Measurements from ENCODE around the gene HSPG2.
"Not testable (repeated sequence)": the region's sequence is repeated elsewhere in the genome, so short reads cannot be mapped to it uniquely, and the experiment has no call there.

Gene HSPG2

DNA sequence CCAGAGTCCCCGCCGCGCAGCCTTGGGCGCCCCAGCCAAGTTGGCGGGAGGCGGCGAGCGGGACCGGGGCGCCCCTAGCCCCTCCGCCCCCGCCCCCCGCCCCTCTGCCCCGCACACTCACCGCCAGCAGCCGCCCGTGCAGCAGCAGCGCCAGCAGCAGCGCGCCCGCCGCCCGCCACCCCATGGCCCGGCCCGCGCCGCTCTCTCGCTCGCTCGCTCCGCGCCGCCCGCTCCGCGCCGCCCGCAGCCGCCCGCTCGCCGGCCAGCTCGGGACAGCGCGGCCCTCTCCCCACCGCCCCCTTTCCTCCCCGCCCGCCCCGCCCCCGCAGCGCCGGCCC is at the start of gene HSPG2:
Gene HSPG2 (minus strand): TSS at position 277 of the 338 bp plus-strand sequence. CDS start 93 bp downstream, at position 184.
- DNase-seq (ENCODE audit: low read depth in 2 of 2): no peak

DNA sequence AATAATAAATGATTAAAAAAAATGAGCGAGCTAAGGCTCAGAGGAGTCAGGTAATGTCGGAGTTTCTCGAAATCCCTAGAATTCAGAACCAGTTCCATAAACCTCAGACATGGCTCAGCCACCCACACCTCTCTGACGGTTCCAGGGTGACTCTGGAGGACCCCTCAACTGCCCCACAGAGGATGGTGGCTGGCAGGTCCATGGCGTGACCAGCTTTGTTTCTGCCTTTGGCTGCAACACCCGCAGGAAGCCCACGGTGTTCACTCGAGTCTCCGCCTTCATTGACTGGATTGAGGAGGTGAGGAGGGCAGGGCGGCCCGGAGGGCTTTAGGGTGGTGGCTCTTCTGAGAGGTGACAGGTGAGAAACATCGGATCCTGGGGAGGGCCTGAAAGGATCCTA is 49.3 kb upstream of the HSPG2 start:
- DNase-seq (ENCODE audit: low read depth in 2 of 2): not testable (repeated sequence)

DNA sequence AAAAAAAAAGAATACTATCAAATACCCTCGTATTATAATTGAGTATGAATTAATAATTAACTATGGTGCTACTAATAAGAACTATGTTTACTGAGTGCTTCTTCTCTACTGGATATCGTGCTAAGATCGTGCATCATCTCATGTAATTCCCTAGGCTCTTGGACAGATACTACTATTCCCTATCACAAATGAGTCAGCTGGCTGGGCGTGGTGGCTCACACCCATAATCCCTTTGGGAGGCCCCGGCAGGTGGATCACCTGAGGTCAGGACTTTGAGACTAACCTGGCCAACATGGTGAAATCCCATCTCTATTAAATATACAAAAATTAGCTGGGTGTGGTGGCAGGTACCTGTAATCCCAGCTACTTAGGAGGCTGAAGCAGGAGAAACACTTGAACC is 48.8 kb upstream of the HSPG2 start:
- DNase-seq (ENCODE audit: low read depth in 2 of 2): not testable (repeated sequence)

DNA sequence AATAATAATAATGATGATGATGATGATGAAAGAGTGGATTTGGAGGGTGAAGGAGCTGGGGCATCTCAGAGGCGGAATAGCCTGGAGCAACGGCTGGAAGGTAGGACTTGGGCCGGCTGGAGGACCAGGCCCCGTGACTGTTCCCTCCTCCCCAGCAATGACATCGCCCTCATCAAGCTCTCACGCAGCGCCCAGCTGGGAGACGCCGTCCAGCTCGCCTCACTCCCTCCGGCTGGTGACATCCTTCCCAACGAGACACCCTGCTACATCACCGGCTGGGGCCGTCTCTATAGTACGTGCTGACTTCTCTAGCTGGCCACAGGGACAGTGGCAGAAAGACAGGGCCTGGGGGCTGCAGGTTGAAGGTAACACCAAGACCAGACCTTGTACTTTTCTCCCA is 46.4 kb upstream of the HSPG2 start:
- DNase-seq (ENCODE audit: low read depth in 2 of 2): not testable (repeated sequence)

DNA sequence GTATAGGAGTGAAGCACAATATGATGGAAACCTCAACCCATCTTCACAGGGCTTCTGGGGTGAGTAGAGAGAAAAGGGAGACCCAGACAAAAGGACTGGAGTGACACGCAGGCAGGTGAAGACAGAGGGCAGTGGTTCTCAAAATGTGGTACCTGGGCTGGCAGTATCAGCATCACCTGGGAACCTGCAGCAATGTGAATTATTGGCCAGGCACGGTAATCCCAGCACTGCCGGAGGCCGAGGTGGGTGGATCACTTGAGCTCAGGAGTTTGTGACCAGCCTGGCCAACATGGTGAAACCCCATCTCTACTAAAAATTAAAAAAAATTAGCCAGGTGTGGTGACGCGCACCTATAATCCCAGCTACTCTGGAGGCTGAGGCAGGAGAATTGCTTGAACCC is 45.0 kb upstream of the HSPG2 start:
- DNase-seq (ENCODE audit: low read depth in 2 of 2): not testable (repeated sequence)

DNA sequence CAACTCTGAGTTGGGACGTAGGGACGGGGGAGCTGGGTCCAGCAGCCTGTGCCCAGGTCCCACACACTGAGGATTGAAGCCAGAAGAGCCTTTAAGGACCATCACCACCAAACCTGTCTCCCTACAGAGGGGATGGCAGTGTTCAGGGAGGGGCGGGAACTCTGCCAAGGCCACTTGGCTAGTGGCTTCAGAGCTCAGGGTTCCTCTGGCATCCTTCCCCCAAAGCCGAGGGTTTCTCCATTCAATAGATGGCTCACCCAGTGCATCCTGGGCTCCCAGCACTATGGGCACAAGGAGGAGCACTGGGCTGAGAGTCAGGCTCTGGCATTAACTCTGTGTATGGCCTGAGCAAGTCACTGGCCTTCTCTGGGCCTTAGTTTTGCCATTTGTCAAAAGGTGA is 44.1 kb upstream of the HSPG2 start:
- not testable (repeated sequence) for DNase-seq (ENCODE audit: low read depth in 2 of 2)

DNA sequence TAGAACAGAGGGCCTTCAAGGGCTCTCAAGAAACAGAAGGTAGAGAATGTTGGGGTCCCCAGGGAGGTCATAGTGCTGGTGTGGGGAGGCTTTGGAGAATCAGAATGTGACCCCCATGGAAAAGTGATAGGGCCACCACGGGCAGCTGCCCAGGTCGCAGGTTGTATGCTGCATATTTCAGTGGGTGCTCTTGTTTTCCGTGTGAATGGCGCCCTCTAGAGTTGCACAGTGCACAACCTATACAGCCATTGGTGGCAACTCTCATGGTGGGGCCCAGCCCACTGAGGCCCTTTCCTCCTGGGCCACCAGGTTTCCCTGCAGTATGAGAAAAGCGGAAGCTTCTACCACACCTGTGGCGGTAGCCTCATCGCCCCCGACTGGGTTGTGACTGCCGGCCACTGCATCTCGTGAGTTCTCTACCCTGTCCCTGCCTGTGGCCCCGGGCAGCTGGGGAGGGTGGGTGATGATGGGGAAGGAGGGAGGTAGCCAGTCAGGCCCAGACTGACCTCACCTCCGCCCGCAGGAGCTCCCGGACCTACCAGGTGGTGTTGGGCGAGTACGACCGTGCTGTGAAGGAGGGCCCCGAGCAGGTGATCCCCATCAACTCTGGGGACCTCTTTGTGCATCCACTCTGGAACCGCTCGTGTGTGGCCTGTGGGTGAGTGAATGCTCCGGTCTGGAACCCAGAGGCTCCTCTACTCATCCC is 43.6 kb upstream of the HSPG2 start:
- not testable (repeated sequence) for DNase-seq (ENCODE audit: low read depth in 2 of 2)

DNA sequence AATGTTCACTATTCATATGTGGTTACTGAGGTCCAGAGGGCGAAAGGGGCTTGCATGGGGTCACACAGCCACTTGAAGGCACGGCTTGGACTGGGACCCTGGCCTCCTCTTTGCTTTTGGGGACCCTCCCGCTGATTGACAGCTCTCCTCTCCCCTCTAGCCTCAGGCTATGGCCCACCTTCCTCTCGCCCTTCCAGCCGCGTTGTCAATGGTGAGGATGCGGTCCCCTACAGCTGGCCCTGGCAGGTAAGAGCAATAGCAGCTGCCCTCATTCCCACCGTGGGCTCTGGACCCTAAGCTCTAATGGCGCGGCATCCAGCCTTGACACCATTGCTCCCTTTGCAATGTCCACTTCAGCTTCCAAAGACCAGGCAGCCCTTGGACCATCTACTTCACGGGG is 41.1 kb upstream of the HSPG2 start:
- DNase-seq (ENCODE audit: low read depth in 2 of 2): not testable (repeated sequence)

DNA sequence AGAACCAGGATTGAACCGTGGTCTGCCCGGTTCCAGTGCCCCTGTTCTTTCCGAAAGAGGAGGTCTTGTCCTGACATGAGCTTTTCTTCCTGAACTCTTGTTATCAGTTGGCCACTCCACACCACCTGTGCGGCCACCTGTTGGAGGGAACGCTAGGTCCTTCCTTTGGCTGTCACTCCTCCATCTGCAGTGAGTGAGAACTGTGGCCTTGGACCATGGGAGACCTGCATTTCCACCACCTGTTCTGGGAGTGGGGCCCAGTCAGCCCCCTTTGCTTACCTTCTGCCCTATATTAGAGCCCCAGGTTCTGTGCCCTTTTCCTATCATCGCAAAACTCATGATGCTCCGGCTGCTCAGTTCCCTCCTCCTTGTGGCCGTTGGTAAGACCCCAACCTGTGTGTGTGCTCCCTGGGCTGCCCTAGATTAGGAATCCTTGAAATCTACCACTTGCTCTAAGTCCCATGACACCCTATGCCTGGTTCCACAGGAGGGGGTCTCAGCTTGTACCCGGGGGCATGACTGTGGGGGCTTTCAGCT is 39.7 kb upstream of the HSPG2 start, which contains the start of gene CELA3B:
Gene CELA3B (plus strand): TSS at position 320 of the 537 bp plus-strand sequence. CDS start 18 bp downstream, at position 338.
- not testable (repeated sequence) for DNase-seq (ENCODE audit: low read depth in 2 of 2)

DNA sequence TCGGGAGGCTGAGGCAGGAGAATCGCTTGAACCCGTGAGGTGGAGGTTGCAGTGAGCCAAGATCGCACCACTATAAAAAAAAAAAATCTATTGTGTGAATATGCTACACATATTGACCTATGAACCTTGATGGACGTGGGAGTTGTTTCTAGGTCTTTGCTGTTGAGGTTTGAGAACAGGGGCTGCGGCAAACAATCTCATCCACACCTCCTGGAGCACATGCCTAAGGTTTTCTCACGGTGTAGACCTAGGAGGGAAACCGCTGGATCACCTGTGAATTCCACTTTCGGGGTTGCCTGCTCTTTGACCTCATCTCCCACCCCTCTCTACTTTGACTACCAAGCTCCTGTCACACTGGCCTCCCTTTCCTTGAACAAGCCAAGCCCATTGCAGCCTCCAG is 38.2 kb upstream of the HSPG2 start:
- DNase-seq (ENCODE audit: low read depth in 2 of 2): not testable (repeated sequence)

DNA sequence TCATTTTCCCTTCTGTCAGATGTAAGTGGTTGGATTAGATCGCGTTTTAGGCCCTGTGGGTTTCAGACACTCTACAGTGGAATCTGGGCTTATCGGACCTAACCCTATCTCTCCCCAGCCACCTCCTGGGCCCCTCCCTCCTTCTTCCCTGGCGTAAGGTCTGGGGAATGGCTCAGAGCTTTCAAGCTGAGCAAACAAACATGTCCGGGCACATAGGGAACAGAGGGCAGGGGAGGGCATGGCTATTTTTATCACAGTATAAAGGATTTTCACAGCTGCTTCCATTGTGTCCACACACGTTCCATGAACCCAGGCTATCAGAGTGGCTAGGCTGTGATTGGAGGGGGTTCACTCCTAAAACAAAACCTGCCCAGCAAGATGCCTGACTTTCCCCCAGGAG is 37.6 kb upstream of the HSPG2 start:
- not testable (repeated sequence) for DNase-seq (ENCODE audit: low read depth in 2 of 2)

DNA sequence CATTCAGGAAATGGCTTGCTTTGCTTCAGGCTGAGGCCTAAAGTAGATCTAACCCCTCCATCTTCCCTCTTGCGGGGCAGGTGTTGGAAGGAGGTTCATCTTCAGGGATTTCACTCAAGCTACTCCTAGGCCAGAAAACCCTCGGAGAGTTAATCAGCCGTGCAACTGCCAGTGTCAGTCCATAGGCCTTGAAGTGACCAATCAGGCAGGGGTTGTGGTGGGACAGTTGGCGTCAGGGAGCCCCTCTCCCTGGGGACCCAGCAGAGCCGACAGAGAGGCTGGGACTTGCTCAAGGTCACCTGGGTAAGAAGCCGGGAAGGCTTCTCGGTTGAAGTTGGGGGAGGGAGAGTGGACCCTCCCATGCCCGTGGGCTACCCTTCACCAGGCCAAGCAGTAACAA is 36.8 kb upstream of the HSPG2 start:
- DNase-seq (ENCODE audit: low read depth in 2 of 2): not testable (repeated sequence)

DNA sequence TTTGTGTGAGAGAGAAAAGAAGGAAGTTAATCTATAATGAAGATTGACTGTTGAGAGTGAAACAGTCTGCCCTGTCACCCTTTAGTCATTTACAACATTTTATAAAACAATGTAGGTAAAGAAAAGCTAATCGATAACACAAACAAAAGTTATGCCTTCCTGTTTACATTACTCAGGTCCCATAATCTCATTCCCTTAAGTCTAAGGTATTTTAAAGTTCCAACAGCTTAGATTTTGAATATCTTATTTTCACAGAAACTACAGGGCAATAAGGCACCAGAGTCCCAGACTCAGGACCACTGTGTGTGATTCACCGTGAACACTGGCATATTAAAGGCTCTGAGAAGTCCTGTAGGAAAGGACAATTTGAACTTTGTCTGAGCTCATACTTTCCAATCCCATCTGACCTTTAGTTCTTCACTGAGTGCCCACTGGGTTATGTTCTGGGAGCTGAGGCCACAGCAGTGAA is 35.9 kb upstream of the HSPG2 start:
- not testable (repeated sequence) for DNase-seq (ENCODE audit: low read depth in 2 of 2)

DNA sequence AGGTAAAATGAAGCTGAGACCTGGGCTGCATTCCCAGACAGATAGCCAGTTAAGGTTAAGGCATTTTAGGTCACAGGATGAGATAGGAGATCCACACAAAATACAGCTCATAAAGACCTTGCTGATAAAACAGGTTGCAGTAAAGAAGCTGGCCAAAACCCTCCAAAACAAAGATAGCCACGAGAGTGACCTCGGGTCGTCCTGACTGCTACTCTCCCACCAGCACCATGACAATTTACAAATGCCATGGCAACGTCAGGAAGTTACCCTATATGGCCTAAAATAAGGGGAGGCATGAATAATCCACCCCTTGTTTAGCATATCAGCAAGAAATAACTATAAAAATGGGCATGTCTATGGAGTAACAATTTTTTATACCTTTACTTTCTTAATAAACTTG is 33.4 kb upstream of the HSPG2 start:
- DNase-seq (ENCODE audit: low read depth in 2 of 2): not testable (repeated sequence)

DNA sequence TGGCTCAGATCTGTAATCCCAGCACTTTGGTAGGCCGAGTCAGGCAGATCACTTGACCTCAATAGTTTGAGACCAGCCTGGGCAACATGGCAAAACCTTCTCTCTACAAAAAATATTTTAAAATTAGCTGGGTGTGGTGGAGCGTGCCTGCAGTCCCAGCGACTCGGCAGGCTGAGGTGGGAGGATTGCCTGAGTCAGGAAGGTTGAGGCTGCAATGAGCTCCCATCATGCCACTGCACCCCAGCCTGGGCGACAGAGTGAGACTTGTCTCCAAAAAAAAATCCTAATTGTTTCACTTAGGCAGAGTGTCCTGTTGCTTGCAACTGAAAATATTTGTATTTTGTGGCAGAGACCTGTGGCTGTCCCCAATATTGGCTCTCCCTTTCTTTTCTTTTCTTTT is 32.0 kb upstream of the HSPG2 start:
- DNase-seq (ENCODE audit: low read depth in 2 of 2): not testable (repeated sequence)

DNA sequence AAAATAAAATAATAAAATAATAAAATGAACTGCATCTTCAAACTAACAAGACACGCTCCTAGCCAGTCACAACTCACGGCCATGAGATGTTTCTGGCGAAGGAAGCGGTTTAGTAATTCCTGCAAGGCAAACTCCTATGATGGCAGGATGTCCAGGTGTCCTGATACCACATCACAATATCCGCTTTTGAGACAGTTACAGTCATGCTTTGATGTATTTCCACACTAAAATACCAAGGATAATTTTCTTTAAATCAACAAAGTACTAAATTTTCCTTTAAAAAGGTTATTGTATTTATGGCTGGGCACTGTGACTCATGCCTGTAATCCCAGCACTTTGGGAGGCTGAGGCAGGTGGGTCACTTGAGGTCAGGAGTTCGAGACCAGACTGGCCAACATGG is 30.1 kb upstream of the HSPG2 start:
- not testable (repeated sequence) for DNase-seq (ENCODE audit: low read depth in 2 of 2)

DNA sequence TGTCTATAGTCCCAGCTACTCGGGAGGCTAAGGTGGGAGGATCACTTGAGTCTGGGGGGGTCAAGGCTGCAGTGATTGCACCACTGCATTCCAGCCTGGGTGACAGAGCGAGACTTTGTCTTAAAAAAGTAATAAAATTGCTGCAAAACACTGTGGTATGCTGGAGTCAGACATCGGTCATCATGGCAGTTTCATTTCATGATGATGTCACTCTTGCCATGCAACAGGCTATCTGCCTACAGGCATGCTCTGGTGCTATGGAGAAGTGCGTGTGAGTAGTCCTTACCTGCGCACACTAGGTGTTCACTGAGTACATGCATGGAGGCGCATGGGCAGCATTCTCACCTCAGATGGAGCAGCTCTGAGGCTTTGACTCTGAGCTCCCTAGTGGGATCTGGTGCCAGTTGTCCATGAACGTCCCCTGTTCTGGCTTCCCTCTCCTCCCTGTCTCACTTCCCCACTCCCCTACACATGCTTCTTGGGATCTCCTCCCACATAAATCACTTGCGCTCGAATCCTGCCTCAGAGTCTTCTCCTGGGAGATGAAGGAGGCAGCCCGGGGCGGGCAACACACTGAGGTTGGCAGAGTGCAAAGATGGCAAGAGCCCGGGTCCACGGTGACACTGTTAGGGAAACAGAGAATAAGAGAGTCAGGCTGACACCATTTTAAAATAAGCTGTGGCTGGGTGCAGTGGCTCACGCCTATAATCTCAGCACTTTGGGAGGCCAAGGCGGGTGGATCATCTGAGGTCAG is 29.3 kb upstream of the HSPG2 start:
- no peak for DNase-seq (ENCODE audit: low read depth in 2 of 2)

DNA sequence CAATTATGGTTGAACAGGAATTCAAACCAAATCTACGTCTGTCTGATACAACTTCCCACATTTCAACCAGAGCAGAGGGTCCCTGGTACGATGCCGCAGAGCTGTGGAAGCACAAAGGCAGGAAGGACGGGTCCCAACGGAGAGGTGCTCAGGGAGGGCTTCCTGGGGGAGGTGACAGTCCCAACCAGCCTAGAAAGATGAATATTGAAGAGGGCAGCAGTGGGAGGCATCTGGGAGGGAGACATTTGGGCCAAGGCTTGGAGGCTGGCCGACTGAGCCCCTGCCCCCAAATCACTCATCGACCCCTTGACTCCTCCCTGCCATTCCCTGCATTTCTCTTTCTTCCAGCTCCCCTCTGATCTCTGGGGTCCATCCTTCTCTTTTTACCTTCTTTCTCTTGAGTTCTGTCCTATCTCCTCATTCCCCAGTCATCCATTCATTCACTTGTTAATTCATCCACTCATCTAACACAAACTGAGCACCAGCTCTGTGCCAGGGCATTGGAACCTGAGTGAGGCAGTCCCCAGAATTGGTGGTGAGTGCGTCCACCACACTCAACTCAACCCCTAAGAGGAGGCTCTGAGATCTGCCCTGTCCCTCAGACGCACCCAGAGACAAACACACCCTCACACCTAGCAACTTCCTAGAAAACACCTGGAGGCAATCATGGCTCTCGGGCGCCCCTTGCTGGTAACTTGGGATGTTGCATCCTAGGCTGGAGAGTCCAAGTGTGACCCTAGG is 26.5 kb upstream of the HSPG2 start:
- peak; percentile 66 to 84 for DNase-seq (ENCODE audit: low read depth in 2 of 2)

DNA sequence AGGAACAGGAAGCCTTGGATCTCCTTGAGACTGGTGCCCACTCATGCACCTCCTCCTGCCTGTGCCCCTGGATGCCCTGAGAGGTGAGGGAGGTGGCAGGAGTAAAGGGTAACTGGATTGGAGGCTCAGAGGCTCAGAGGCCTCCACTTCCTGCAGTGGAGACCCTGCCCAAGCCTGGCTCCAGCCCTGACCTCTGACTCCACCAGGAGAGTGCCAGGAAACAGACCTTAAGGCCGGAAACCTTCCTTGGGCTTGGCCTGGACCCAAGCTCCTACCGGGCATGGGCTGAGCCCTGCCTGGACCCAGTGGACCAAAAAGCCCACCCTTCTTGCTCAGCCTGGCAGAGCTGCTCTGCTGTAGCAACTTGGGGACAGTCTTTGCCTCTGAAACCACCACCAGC is 24.7 kb upstream of the HSPG2 start:
- no peak for DNase-seq (ENCODE audit: low read depth in 2 of 2)

DNA sequence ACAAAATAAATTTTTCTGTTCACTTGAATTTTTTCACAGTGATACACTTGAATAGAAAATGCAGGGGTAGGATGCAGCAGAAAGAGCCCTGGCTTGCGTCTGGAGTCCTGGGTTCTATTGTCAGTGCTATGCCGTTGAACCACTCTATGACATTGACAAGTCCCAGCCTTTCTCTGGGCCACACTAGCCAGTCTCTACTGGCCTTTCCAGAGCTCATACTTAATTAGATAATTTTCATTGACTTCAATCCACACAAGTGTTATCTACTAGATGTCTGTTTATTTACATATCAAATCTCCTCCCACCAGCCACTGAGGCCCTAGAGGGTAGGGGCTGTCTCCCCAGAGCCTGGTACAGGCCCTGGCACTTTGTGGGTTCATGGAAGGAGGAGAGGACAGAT is 24.2 kb upstream of the HSPG2 start:
- DNase-seq (ENCODE audit: low read depth in 2 of 2): no peak

DNA sequence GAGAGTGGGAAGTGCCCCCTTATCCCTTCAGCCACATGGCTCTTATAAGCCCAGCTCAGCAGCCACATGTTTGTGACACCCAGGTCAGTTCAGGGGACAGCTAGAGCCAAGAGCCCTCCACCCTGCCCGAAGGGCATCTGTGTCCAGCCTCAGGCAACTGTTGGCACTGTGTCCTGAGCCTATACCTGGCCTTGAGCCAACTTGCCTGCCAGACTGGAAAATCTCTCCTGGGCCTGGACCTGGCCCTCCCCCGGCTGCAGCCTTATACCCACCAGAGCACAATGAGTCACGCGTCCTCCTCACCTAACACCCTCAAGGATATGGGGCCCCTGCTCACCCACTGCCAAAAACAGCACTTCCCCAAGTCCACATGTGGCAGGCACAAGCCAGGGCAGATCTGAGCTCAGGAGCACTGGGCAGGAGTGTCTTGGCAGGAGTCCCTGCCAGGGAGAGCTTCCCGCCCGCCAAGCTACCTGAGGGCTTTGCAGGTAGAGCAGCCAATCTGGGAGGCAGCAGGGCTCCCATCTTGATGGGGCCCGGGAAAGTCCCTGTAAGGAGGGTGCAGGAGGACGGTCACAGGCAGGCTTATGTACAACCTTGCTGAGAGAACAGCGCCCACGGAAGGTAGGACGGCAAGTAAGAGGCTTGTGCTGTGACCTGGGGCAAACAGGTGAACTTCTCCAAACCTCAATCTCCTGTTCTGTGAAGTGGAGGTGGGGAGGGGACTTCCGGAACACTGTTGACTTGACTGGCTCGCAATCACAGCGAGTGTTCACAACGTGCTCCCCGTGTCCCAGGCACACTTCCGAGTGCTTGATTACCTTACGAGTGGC is 19.8 kb upstream of the HSPG2 start:
- DNase-seq (ENCODE audit: low read depth in 2 of 2): peak in 1 of 2 experiments; percentile 5

All from stimulated activated CD4-positive, alpha-beta T cell treated with anti-CD3 and anti-CD28 coated beads, Interleukin-12 subunit alpha, Interleukin-12 subunit beta, amount 100 ng/mL, for 24 hours (primary cell).